ENCODE measurements around the gene LGALSL.

LGALSL gene

DNA sequence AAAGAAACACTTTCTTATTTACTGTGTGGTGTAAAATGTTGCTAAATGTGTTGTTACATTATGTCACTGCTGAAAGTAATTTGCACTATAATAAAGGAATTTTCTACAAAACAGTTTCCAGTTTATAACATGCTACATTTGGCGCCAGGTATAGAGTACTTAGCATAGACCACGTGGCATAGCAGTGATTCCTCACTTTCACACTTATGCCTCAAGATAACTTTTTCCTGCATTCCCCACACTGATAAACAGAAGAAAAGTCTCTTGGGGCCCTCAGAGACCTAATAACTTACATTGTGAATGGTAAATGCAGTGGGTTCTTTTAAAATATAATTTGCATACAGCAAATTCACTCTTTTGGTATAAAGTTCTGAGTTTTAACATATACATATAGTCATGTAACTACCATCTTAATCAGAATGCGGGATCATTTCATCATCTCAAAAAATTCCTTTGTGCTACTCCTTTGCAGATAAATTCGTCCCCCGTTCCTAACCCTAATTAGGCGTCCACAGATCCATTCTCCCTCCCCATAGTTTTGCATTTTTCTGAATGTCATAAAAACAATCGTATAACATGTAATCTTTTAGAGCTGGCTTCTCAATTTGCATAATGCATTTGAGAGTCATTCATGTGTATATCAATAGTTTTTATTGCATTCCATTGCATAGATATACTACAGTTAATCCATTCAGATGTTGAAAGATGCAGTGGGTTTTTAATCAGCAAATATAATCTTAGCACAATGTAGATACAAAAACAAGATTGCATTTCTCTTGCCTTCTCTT, 7.5 kb downstream of the LGALSL start:
- no peak overlapping the region for H3K4me3 ChIP-seq (ENCODE audit: low read depth, low read length)
- TF ChIP-seq, protein P1, sequence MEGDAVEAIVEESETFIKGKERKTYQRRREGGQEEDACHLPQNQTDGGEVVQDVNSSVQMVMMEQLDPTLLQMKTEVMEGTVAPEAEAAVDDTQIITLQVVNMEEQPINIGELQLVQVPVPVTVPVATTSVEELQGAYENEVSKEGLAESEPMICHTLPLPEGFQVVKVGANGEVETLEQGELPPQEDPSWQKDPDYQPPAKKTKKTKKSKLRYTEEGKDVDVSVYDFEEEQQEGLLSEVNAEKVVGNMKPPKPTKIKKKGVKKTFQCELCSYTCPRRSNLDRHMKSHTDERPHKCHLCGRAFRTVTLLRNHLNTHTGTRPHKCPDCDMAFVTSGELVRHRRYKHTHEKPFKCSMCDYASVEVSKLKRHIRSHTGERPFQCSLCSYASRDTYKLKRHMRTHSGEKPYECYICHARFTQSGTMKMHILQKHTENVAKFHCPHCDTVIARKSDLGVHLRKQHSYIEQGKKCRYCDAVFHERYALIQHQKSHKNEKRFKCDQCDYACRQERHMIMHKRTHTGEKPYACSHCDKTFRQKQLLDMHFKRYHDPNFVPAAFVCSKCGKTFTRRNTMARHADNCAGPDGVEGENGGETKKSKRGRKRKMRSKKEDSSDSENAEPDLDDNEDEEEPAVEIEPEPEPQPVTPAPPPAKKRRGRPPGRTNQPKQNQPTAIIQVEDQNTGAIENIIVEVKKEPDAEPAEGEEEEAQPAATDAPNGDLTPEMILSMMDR (conservative IDR thresholded peaks at IDR 0.05; ENCODE audit: low read depth, low read length): no peak
- no peak for DNase-seq (ENCODE audit: low read depth)

DNA sequence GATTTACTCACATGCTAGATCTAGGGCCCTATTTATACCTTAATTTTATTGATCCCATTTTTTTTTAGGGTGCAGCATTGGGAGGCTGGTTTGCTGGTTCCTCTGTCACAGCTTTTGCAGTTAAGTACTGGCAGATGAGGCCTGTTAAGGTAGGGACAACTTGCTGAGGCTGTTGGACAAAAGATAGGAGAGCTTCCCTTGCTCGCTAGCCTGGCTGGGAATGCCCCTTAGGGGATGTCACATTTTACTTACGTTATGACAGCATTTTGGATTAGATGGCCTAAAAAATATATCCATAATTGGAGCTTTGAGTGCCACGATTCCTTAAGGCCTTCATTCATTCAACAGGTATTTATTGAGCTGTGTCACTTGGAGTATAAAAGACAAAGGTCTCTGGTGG, 8.2 kb downstream of the LGALSL start:
- TF ChIP-seq, protein P1 (conservative IDR thresholded peaks at IDR 0.05; ENCODE audit: low read depth, low read length): no peak
- no peak for DNase-seq (ENCODE audit: low read depth)
- no peak overlapping the region for H3K4me3 ChIP-seq (ENCODE audit: low read depth, low read length)

DNA sequence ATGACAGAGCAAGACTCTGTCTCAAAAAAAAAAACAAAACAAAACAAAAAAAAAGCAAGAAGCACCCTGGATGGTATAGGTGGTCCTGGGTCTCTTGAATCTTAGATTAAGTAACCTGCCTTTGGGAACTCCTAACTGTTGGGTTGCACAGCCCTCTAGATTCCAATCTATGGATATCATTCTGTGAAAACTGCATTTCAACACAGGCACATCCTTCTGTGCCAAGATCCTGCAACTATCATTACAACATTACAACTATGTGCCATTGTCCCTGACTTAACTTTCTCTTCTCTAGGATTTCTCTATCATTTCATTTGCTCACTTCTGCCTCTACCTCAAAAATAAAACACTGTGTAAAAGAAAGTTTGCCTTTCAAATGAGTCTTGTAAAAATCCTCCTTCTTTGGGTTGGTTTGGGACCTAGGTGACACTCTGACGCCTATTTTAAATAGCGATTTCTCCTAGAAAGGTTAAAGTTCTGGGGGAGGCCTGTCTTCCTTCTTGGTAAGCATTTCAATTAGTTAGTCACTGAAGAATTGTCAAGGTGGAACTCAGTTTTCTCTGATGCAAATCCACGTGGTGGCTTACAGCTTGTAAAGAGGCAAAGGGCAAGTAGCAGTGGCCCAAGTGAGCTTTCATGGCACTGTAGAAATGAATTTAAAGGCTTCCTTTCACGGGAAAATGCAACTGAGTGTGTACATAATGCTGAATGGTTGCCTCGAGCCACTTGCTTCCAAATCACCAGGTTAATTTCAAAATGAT, 9.2 kb downstream of the LGALSL start:
- H3K4me3 ChIP-seq (ENCODE audit: low read depth, low read length): no peak overlapping the region
- TF ChIP-seq, protein P1 (conservative IDR thresholded peaks at IDR 0.05; ENCODE audit: low read depth, low read length): no peak
- peak; percentile 42 for DNase-seq (ENCODE audit: low read depth)

DNA sequence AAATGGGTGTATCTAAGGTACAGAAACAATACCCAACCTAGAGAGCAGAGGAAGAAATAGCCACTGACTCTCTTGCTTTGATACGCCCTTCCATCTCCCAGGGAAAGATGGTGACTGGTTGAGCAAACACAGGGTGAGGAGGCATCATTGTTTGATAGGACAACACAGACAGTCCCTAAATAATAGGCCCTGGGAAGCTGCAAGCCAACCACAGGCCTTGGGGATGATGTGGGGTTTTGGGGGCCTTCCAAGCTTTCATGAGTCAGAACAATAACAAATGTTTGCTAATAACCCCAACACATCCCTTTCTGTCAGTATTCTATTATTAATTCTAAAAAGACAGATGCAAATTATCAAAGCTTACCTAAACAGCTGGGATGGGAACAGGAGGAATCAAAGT, 9.8 kb downstream of the LGALSL start:
- no peak overlapping the region for H3K4me3 ChIP-seq (ENCODE audit: low read depth, low read length)
- TF ChIP-seq, protein P1 (conservative IDR thresholded peaks at IDR 0.05; ENCODE audit: low read depth, low read length): no peak
- DNase-seq (ENCODE audit: low read depth): peak; percentile 62

DNA sequence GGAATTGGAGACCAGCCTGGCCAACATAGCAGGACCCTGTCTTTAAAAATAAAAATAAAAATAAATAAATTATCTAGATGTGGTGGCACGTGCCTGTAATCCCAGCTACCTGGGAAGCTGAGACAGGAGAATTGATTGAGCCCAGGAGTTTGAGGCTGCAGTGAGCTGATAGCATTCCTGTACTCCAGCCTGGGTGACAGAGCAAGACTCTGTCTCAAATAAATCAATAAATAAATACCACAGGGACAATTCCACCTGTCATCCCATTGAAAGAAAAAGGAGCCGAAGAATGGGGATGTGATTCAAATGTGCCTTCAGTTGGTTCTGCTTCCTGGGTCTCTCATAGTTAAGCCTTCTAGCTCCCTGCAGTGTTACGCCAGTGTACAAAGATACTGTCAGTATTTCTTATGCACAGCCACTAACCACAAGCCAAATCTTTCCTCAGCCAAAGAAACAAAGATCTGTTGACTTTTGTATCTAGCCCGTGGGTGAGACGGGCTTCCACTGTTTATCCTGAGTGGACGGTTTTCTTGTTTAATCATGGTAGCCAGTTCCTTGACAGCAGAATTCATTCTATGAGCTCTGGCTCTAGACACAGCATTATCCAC, 12.6 kb downstream of the LGALSL start:
- no peak overlapping the region for H3K4me3 ChIP-seq (ENCODE audit: low read depth, low read length)
- TF ChIP-seq, protein P1 (conservative IDR thresholded peaks at IDR 0.05; ENCODE audit: low read depth, low read length): no peak
- DNase-seq (ENCODE audit: low read depth): peak; percentile 15

DNA sequence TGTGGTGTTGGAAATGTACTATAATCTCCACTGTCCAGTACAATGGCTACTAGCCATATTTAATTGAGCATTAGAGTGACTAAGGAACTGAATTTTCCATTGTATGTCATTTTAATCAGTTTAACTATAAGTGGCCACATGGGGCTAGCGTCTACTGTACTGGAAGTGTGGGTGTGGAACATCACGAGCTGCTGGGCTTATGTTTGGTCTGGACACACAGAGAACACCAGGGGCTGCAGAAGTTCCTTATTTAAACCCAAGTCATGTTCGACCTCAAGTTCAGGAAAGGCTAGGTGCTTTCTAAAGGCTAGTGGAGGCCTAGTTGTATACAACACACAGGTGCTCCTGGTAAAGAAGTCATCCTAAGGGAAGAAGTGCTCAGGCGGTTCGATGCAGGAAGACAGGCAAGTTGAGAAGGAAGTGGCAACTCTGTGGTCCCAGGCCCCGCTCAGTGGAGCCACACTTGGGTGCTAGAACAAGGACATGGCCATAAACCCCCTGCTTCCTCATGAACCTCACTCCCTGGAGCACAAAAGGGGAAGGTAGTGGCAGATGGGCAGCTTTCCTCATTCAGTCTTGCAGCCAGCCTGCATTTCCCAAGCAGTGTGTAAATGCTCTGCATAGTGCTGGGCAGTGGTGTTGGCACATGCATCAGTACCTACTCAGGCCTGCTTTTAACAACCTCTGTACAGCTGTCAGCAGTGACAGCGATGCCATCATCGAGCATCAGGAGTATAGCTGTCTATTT, 13.3 kb downstream of the LGALSL start:
- no peak for DNase-seq (ENCODE audit: low read depth)
- H3K4me3 ChIP-seq (ENCODE audit: low read depth, low read length): no peak overlapping the region
- TF ChIP-seq, protein P1 (conservative IDR thresholded peaks at IDR 0.05; ENCODE audit: low read depth, low read length): no peak

Measured in choroid plexus epithelial cell (primary cell).